ENCODE measurements around the gene ZNF557. TPM values are rescaled to one million over a fixed set of nuclear protein-coding genes. Genes with fewer than 3 reads are reported as not detected.

ZNF557 gene
- total and polyA plus RNA-seq, 2 of the 4 experiments (the other 2 are of a cell fraction): 3.7 to 21.1 TPM

DNA sequence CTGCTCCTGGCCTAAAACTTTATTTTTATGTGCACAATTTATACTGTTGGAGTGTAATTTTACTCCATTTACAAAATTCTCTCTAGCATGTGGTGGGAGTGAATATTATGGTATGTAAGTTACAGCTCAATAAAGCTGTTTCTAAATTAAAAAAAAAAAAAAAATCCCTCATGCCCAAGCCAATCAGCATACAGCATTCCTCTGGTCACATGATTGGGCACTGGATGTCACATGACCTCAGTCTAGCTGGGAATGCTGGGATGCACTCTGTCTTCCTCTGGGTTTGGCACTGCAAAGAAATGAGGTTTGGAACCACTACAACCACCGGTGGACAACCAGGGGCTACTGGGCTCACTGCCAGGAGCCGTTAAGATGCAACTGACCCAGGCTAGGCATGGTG is 67.6 kb downstream of the ZNF557 start:
- CTCF ChIA-PET: interaction anchor here (0.7 kb wide), 1 partner anchor 11 kb away, joined by 6 read pairs; no protein-coding TSS in a partner anchor
- Histone ChIP-seq H2BK5ac (ENCODE audit: low read depth, low read length, poor library complexity, severe bottlenecking) (no peak overlapping the region), H3K18ac (ENCODE audit: low read depth, low read length) (no peak overlapping the region), H4K8ac (ENCODE audit: low read depth in 2 of 2, low read length in 2 of 2) (no peak overlapping the region), H3K9ac (ENCODE audit: low read depth, low read length) (no peak overlapping the region), H2AFZ (replicated peaks; ENCODE audit: low read length, poor library complexity) (no peak overlapping the region), H3K4me2 (ENCODE audit: low read depth, low read length) (no peak overlapping the region), H4K5ac (ENCODE audit: low read depth, low read length) (no peak overlapping the region), H2BK15ac (ENCODE audit: low read depth, low read length) (no peak overlapping the region), H3K27ac (ENCODE audit: insufficient read depth, low read length) (no peak overlapping the region), H2AK9ac (replicated peaks; ENCODE audit: low read depth, low read length, poor library complexity) (no peak overlapping the region), H2BK20ac (ENCODE audit: low read depth, low read length) (no peak overlapping the region), H3K9me1 (ENCODE audit: insufficient read depth, low read length) (0 out of 2 replicates have a peak, but pooled peaks cover 3% of the 10 kb centered on the region), H3K14ac (replicated peaks; ENCODE audit: low read depth, low read length) (no peak overlapping the region), H4K91ac (ENCODE audit: insufficient read depth, low read depth, low read length) (no peak overlapping the region), H2AK5ac (ENCODE audit: low read depth, low read length) (no peak overlapping the region), H3K27me3 (ENCODE audit: control insufficient read depth, insufficient read depth, low read length) (no peaks in the 10 kb centered on the region), H3K36me3 (ENCODE audit: control insufficient read depth, insufficient read depth, low read length) (peaks cover 12% of the 10 kb centered on the region), H3K23ac (ENCODE audit: low read depth, low read length) (no peak overlapping the region), H3K79me1 (ENCODE audit: low read depth in 1 of 2, low read length in 2 of 2) (no peaks in the 10 kb centered on the region), H3K9me3 (ENCODE audit: control insufficient read depth, insufficient read depth, low read length) (peaks cover 3% of the 10 kb centered on the region; the same call in 1 of the 2 replicates), H3K56ac (ENCODE audit: extremely low read depth, insufficient read depth, low read length) (no peak overlapping the region), H2BK120ac (ENCODE audit: low read depth, low read length) (no peak overlapping the region), H4K20me1 (ENCODE audit: insufficient read depth, low read length) (no peaks in the 10 kb centered on the region), H3K4me3 (ENCODE audit: insufficient read depth, low read depth, low read length) (no peak overlapping the region), H3K4me1 (ENCODE audit: control insufficient read depth, insufficient read depth, low read length) (no peaks in the 10 kb centered on the region), H3K4ac (ENCODE audit: low read depth, low read length) (no peak overlapping the region)
- DNase-seq: no peak
- POLR2A ChIA-PET (ENCODE audit: unreplicated experiment): no interaction called here
- no peak for ATAC-seq (ENCODE audit: low read depth)
- no peak for TF ChIP-seq MAZ (IDR thresholded peaks at IDR 0.05; ENCODE audit: borderline replicate concordance, low read depth, low read length)
- TF ChIP-seq, protein P1, sequence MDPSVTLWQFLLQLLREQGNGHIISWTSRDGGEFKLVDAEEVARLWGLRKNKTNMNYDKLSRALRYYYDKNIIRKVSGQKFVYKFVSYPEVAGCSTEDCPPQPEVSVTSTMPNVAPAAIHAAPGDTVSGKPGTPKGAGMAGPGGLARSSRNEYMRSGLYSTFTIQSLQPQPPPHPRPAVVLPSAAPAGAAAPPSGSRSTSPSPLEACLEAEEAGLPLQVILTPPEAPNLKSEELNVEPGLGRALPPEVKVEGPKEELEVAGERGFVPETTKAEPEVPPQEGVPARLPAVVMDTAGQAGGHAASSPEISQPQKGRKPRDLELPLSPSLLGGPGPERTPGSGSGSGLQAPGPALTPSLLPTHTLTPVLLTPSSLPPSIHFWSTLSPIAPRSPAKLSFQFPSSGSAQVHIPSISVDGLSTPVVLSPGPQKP (IDR thresholded peaks at IDR 0.05; ENCODE audit: borderline replicate concordance, low read depth, low read length): no peak
- TF ChIP-seq MAFK (IDR thresholded peaks at IDR 0.05; ENCODE audit: low read depth, low read length): no peak
- no peak for TF ChIP-seq NFE2L2 (IDR thresholded peaks at IDR 0.05; ENCODE audit: low read depth, low read length)
- TF ChIP-seq, protein P2, sequence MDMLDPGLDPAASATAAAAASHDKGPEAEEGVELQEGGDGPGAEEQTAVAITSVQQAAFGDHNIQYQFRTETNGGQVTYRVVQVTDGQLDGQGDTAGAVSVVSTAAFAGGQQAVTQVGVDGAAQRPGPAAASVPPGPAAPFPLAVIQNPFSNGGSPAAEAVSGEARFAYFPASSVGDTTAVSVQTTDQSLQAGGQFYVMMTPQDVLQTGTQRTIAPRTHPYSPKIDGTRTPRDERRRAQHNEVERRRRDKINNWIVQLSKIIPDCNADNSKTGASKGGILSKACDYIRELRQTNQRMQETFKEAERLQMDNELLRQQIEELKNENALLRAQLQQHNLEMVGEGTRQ (IDR thresholded peaks at IDR 0.05; ENCODE audit: low read depth, low read length): peak; percentile 77
- no peak for TF ChIP-seq RAD21 (IDR thresholded peaks at IDR 0.05; ENCODE audit: low read length)
- no peak for TF ChIP-seq RCOR1 (IDR thresholded peaks at IDR 0.05; ENCODE audit: insufficient replicate concordance, low read length)
- in situ Hi-C loops (cut with MboI; ENCODE audit: low sequenced_read_pairs): no loop called here
- intact Hi-C loops (cut with micrococcal nuclease): no loop called here
- no TSS peak for BruUV-seq (replicated peaks)
- dilution Hi-C loops (cut with HindIII; ENCODE audit: low sequenced_read_pairs, unreplicated experiment): no loop called here
- no CpG with 5 or more reads among the region's 2 CpGs for whole genome bisulfite sequencing, 2 experiments (ENCODE audit: extremely low coverage in 2 of 2, insufficient read length in 1 of 2)

Other genes starting within 250 kb of the ZNF557 start
- not detected in 2 replicates for gene ADGRE1, start 182.1 kb upstream of the ZNF557 start, total RNA-seq (2012; rRNA removed)
- not detected in 2 replicates for gene ADGRE1, start 182.1 kb upstream of the ZNF557 start, polyA plus RNA-seq (2012; rRNA removed)
- gene MBD3L2B, start 48.3 kb upstream of the ZNF557 start, total RNA-seq (2012; rRNA removed): not detected in 2 replicates
- gene MBD3L2B, start 48.3 kb upstream of the ZNF557 start, polyA plus RNA-seq (2012; rRNA removed): not detected in 2 replicates
- not detected in 2 replicates for gene MBD3L5, start 39.1 kb upstream of the ZNF557 start, total RNA-seq (2012; rRNA removed)
- gene MBD3L5, start 39.1 kb upstream of the ZNF557 start, polyA plus RNA-seq (2012; rRNA removed): not detected in 2 replicates
- gene MBD3L4, start 29.5 kb upstream of the ZNF557 start, total RNA-seq (2012; rRNA removed): not detected in 2 replicates
- gene MBD3L4, start 29.5 kb upstream of the ZNF557 start, polyA plus RNA-seq (2012; rRNA removed): not detected in 2 replicates
- gene MBD3L2, start 20.4 kb upstream of the ZNF557 start, total RNA-seq (2012; rRNA removed): not detected in 2 replicates
- not detected in 2 replicates for gene MBD3L2, start 20.4 kb upstream of the ZNF557 start, polyA plus RNA-seq (2012; rRNA removed)
- gene MBD3L3, start 11.0 kb upstream of the ZNF557 start, total RNA-seq (2012; rRNA removed): not detected in 2 replicates
- gene MBD3L3, start 11.0 kb upstream of the ZNF557 start, polyA plus RNA-seq (2012; rRNA removed): not detected in 2 replicates
- gene INSR, start 224.7 kb downstream of the ZNF557 start, total RNA-seq (2012; rRNA removed): 7.9 and 8.3 TPM in 2 replicates
- 2.7 and 2.8 TPM in 2 replicates for gene INSR, start 224.7 kb downstream of the ZNF557 start, polyA plus RNA-seq (2012; rRNA removed)

All from IMR-90 (cell line).